ENCODE data around the gene VMP1. TPM values are rescaled to one million over a fixed set of nuclear protein-coding genes. Genes with fewer than 3 reads are reported as not detected.
"Not testable (repeated sequence)": the region's sequence is repeated elsewhere in the genome, so short reads cannot be mapped to it uniquely, and the experiment has no call there.

Gene VMP1
- total RNA-seq, 1 experiment from 2014 or later: 236 TPM

DNA sequence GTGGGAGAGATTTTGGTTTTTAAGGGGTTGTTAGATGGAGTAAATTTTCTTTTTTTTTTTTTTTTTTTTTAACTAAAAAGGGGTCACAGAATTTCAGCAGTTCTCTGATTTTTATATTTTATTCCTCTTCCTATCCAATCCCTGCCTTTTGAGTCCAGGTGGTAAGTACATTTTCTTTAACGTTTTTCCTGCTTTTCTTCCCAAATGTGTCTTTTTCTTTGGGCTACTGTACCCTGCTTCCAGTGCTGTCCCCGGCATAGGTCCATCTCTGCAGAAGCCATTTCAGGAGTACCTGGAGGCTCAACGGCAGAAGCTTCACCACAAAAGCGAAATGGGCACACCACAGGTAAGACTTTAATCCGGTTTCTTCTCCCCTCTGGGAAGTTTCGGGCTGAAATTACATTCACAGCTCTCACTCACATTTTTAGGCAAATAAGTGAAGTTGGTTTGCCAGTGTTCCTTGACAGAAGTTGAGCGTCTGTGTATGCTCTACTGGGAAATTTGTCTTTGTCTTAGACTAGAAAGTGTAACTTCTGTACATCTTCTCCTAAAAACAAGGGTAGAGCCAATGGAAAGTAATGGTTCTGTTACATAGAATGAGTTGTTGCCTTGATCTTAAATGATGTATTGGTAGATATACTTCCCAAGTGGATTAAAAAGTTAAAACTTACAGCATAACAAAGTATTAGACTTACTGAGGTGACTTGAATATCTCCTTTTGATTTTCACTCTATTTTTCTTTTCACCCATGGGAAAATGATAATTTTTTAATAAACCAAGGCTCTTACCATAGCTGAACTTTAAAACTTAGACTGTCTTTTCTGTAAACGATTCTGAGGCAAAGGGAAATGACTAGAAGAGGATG, 130.8 kb downstream of the VMP1 start:
- BruUV-seq (replicated peaks): TSS peak; percentile 34
- Histone ChIP-seq H3K79me2 (ENCODE audit: low read depth) (peaks cover 76% of the 10 kb centered on the region), H3K4me3 (peak overlapping the region; percentile 88), H4K20me1 (ENCODE audit: insufficient read depth) (peaks cover 21% of the 10 kb centered on the region), H3K4me2 (peak overlapping the region; percentile 87), H2AFZ (no peak overlapping the region), H3K36me3 (ENCODE audit: low read depth) (peaks cover 42% of the 10 kb centered on the region), H3K27me3 (ENCODE audit: insufficient read depth, low read depth) (no peaks in the 10 kb centered on the region), H3K27ac (peak overlapping the region; percentile 99), H3K9me3 (ENCODE audit: insufficient read depth, low read depth) (no peaks in the 10 kb centered on the region), H3K4me1 (replicated peaks; ENCODE audit: insufficient read depth) (peaks cover 47% of the 10 kb centered on the region), H3F3A (ENCODE audit: insufficient read depth, low read depth) (peaks cover 94% of the 10 kb centered on the region), H3K9me2 (ENCODE audit: insufficient read depth) (no peaks in the 10 kb centered on the region)
- intact Hi-C loops (cut with micrococcal nuclease; ENCODE audit: unreplicated experiment): no loop called here
- ChIA-PET POLR2A (ENCODE audit: unreplicated experiment) (interaction anchor here (0.5 to 2.4 kb wide), 14 partner anchors 9 to 731 kb away, joined by 3 to 41 read pairs (median 14); partner anchors contain the start of genes PTRH2, TRIM37 and VMP1), CTCF (interaction anchor here (0.7 to 1.5 kb wide), 2 partner anchors 9 to 52 kb away, joined by 3 to 9 read pairs; no protein-coding TSS in a partner anchor)
- TF ChIP-seq, protein P1, sequence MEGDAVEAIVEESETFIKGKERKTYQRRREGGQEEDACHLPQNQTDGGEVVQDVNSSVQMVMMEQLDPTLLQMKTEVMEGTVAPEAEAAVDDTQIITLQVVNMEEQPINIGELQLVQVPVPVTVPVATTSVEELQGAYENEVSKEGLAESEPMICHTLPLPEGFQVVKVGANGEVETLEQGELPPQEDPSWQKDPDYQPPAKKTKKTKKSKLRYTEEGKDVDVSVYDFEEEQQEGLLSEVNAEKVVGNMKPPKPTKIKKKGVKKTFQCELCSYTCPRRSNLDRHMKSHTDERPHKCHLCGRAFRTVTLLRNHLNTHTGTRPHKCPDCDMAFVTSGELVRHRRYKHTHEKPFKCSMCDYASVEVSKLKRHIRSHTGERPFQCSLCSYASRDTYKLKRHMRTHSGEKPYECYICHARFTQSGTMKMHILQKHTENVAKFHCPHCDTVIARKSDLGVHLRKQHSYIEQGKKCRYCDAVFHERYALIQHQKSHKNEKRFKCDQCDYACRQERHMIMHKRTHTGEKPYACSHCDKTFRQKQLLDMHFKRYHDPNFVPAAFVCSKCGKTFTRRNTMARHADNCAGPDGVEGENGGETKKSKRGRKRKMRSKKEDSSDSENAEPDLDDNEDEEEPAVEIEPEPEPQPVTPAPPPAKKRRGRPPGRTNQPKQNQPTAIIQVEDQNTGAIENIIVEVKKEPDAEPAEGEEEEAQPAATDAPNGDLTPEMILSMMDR (conservative IDR thresholded peaks at IDR 0.05): peak; percentile 28; the same call in 1 of the 2 replicates
- TF ChIP-seq EZH2 (IDR thresholded peaks at IDR 0.05; ENCODE audit: low read depth): no peak
- no peak for DNase-seq

DNA sequence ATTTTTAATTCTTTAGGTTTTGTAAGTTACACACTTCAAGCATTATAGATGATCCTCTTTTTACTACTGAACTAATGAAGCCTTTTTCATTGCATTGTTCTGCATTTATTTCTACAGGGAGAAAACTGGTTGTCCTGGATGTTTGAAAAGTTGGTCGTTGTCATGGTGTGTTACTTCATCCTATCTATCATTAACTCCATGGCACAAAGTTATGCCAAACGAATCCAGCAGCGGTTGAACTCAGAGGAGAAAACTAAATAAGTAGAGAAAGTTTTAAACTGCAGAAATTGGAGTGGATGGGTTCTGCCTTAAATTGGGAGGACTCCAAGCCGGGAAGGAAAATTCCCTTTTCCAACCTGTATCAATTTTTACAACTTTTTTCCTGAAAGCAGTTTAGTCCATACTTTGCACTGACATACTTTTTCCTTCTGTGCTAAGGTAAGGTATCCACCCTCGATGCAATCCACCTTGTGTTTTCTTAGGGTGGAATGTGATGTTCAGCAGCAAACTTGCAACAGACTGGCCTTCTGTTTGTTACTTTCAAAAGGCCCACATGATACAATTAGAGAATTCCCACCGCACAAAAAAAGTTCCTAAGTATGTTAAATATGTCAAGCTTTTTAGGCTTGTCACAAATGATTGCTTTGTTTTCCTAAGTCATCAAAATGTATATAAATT, 132.3 kb downstream of the VMP1 start:
- Histone ChIP-seq H3K27me3 (ENCODE audit: insufficient read depth, low read depth) (no peaks in the 10 kb centered on the region), H3K4me2 (peak overlapping the region; percentile 87), H3K79me2 (ENCODE audit: low read depth) (peaks cover 62% of the 10 kb centered on the region), H2AFZ (no peak overlapping the region), H3K36me3 (ENCODE audit: low read depth) (peaks cover 42% of the 10 kb centered on the region), H3K4me1 (replicated peaks; ENCODE audit: insufficient read depth) (peaks cover 41% of the 10 kb centered on the region), H3K9me2 (ENCODE audit: insufficient read depth) (no peaks in the 10 kb centered on the region), H4K20me1 (ENCODE audit: insufficient read depth) (peaks cover 21% of the 10 kb centered on the region), H3K9me3 (ENCODE audit: insufficient read depth, low read depth) (no peaks in the 10 kb centered on the region), H3F3A (ENCODE audit: insufficient read depth, low read depth) (peaks cover 97% of the 10 kb centered on the region), H3K27ac (peak overlapping the region; percentile 99), H3K4me3 (peak overlapping the region; percentile 88)
- intact Hi-C loops (cut with micrococcal nuclease; ENCODE audit: unreplicated experiment): no loop called here
- no TSS peak for BruUV-seq (replicated peaks)
- TF ChIP-seq, protein P1 (conservative IDR thresholded peaks at IDR 0.05): no peak
- TF ChIP-seq EZH2 (IDR thresholded peaks at IDR 0.05; ENCODE audit: low read depth): no peak
- CTCF ChIA-PET: interaction anchor here (0.7 kb wide), 1 partner anchor 78 kb away, joined by 3 read pairs; no protein-coding TSS in a partner anchor
- DNase-seq: peak in 1 of 2 experiments; percentile 48
- POLR2A ChIA-PET (ENCODE audit: unreplicated experiment): interaction anchor here (0.5 to 2.1 kb wide), 9 partner anchors 8 to 85 kb away, joined by 3 to 41 read pairs (median 5); no protein-coding TSS in a partner anchor

DNA sequence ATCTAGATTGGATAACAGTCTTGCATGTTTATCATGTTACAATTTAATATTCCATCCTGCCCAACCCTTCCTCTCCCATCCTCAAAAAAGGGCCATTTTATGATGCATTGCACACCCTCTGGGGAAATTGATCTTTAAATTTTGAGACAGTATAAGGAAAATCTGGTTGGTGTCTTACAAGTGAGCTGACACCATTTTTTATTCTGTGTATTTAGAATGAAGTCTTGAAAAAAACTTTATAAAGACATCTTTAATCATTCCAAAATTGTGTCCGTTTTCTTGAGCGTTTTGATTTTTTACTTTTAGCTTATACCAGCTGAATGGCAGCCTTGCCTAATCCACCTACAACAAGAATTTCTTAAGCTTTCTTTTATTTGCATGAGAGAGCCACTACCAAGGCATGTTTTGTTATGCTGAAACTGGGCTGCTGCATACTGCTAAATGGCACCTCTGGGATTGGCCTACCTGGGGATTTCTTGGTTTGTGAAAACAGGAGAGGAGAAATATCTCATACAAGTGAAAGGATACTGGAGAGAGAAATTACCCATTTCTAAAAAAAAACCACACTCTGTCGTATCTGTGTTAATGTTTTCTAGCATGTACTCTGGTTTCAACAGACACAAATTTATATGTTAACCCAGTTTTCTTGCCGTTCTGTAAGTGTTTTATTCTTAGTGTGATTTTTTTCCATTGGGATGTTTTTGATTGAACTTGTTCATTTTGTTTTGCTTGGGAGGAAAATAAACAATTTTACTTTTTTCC, 133.1 kb downstream of the VMP1 start:
- Histone ChIP-seq H3K4me1 (replicated peaks; ENCODE audit: insufficient read depth) (peaks cover 41% of the 10 kb centered on the region), H2AFZ (no peak overlapping the region), H3K27ac (peak overlapping the region; percentile 99), H3K36me3 (ENCODE audit: low read depth) (peaks cover 42% of the 10 kb centered on the region), H3K27me3 (ENCODE audit: insufficient read depth, low read depth) (no peaks in the 10 kb centered on the region), H3K79me2 (ENCODE audit: low read depth) (peaks cover 55% of the 10 kb centered on the region), H4K20me1 (ENCODE audit: insufficient read depth) (peaks cover 21% of the 10 kb centered on the region), H3K4me3 (peak overlapping the region; percentile 88), H3K9me2 (ENCODE audit: insufficient read depth) (no peaks in the 10 kb centered on the region), H3F3A (ENCODE audit: insufficient read depth, low read depth) (peaks cover 97% of the 10 kb centered on the region), H3K9me3 (ENCODE audit: insufficient read depth, low read depth) (no peaks in the 10 kb centered on the region), H3K4me2 (peak overlapping the region; percentile 87)
- ChIA-PET POLR2A (ENCODE audit: unreplicated experiment) (interaction anchor here (0.5 to 2.1 kb wide), 7 partner anchors 9 to 88 kb away, joined by 3 to 41 read pairs (median 9); no protein-coding TSS in a partner anchor), CTCF (no interaction called here)
- intact Hi-C loops (cut with micrococcal nuclease; ENCODE audit: unreplicated experiment): no loop called here
- no TSS peak for BruUV-seq (replicated peaks)
- peak in 1 of 2 experiments; percentile 41 for DNase-seq
- no peak for TF ChIP-seq EZH2 (IDR thresholded peaks at IDR 0.05; ENCODE audit: low read depth)
- TF ChIP-seq, protein P1 (conservative IDR thresholded peaks at IDR 0.05): no peak; the same call in 1 of the 2 replicates

DNA sequence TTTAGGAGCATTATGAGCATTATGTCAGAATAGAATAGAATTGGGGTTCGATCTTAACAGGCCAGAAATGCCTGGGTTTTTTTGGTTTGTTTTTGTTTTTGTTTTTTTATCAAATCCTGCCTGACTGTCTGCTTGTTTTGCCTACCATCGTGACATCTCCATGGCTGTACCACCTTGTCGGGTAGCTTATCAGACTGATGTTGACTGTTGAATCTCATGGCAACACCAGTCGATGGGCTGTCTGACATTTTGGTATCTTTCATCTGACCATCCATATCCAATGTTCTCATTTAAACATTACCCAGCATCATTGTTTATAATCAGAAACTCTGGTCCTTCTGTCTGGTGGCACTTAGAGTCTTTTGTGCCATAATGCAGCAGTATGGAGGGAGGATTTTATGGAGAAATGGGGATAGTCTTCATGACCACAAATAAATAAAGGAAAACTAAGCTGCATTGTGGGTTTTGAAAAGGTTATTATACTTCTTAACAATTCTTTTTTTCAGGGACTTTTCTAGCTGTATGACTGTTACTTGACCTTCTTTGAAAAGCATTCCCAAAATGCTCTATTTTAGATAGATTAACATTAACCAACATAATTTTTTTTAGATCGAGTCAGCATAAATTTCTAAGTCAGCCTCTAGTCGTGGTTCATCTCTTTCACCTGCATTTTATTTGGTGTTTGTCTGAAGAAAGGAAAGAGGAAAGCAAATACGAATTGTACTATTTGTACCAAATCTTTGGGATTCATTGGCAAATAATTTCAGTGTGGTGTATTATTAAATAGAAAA, 133.8 kb downstream of the VMP1 start:
- H3F3A ChIP-seq (ENCODE audit: insufficient read depth, low read depth): peaks cover 97% of the 10 kb centered on the region
- H4K20me1 ChIP-seq (ENCODE audit: insufficient read depth): peaks cover 21% of the 10 kb centered on the region
- peaks cover 42% of the 10 kb centered on the region for H3K36me3 ChIP-seq (ENCODE audit: low read depth)
- peak in 1 of 2 experiments; percentile 42 for DNase-seq
- H3K9me2 ChIP-seq (ENCODE audit: insufficient read depth); intact Hi-C loops (cut with micrococcal nuclease; ENCODE audit: unreplicated experiment); H3K27me3 ChIP-seq (ENCODE audit: insufficient read depth, low read depth); CTCF ChIA-PET; BruUV-seq (replicated peaks); H3K9me3 ChIP-seq (ENCODE audit: insufficient read depth, low read depth); H2AFZ ChIP-seq: not testable (repeated sequence)
- peaks cover 40% of the 10 kb centered on the region for H3K4me1 ChIP-seq (replicated peaks; ENCODE audit: insufficient read depth)
- peak overlapping the region; percentile 87 for H3K4me2 ChIP-seq
- POLR2A ChIA-PET (ENCODE audit: unreplicated experiment): interaction anchor here (0.7 to 2.7 kb wide), 3 partner anchors 12 to 89 kb away, joined by 16 to 37 read pairs (median 18); no protein-coding TSS in a partner anchor
- peak overlapping the region; percentile 88 for H3K4me3 ChIP-seq
- H3K79me2 ChIP-seq (ENCODE audit: low read depth): peaks cover 54% of the 10 kb centered on the region
- H3K27ac ChIP-seq: peak overlapping the region; percentile 99

Measured in PC-9 (cell line).